ENCODE results near the gene SSC5D.
A peak's percentile ranks its signal among the peaks of the same experiment; 100 is the strongest.

The SSC5D gene

GRCh38 chr19:55454787-55455243, 33.4 kb upstream of the SSC5D start:
- DNase-seq (ENCODE audit: low read depth, low spot score) = peak; percentile 70

GRCh38 chr19:55455576-55456235, 32.5 kb upstream of the SSC5D start:
- DNase-seq (ENCODE audit: low read depth, low spot score) = no peak

GRCh38 chr19:55456347-55456746, 31.9 kb upstream of the SSC5D start:
- no peak for DNase-seq (ENCODE audit: low read depth, low spot score)

GRCh38 chr19:55457683-55458457, 30.4 kb upstream of the SSC5D start:
- DNase-seq (ENCODE audit: low read depth, low spot score) = no peak

- DNase-seq (ENCODE audit: low read depth, low spot score) = no peak
Observed at GRCh38 chr19:55459551-55459949, 28.7 kb upstream of the SSC5D start.

DNA sequence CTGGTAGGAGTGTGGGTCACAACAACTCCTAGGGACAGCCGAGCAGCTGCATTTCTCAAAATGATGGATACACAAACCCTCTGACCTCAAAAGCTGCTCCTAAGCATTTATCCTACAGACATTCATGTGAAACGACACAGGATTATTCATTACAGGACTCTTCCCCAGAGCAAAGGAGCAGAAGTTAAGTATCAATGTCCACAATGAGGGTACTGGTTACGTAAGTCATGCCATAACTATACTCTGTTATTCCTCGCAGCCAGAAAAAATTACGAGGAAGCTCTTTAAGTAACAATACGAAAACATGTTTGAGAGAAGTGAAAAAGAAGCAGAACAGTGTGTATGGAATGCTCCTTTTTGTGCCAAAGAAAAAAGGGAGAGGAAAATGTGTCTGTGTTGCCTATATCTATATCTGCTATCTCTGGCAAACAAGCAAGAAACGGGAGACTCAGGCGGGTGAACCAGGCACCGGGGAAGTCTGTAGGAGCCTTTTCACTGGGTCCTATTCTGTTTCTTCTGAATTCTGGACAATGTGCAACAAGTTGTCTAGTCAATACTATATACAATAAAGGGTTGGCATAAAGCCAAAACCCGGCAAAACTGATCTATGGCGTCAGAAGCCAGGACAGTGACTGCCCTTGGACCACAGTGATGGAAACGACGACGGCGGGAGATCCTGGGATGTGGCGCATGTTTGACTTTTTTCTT, 28.1 kb upstream of the SSC5D start:
- DNase-seq (ENCODE audit: low read depth, low spot score) = no peak

- DNase-seq (ENCODE audit: low read depth, low spot score) = peak; percentile 91
Observed at GRCh38 chr19:55460670-55461258, 27.5 kb upstream of the SSC5D start.

DNA sequence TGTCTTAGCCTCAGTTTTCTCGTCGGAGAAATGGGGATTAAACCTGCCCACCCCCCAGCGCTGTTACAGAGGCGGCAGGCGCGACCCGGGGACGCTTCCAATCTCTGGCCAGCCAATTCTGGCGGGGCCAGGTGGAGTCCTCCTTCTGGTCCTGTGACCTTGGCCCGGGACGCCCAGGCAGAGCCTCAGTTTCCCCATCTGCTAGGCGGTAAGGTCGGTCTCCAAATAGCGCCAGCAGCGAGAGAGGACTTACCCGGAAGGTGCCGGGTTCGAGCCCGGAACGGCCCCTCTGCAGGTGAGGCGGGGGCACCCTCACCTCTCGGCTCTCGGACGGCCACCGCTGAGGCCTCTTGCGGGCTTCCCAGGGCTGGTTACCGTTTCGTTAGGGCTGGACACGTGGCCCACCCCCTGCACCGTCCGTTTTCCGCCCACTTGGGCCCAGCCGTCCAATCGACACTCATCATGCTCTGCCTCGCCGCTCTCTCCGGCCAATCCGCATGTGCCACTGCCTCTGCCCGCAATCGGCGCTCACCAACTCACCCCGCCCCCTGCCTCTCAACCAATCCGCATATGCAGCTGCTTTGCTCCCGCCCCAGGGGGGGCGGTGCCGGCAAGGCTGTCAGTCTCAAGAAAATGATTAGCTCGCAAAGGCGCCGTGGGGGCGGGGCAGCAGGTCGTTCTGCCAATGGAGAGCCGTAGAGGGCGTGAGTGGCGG, 26.8 kb upstream of the SSC5D start, which contains the start of gene ISOC2:
Gene ISOC2, minus strand, starts transcription at position 384 of the 715 bp plus-strand sequence. CDS start 5,156 bp downstream, outside the sequence.
- peak; percentile 100 for DNase-seq (ENCODE audit: low read depth, low spot score)

DNA sequence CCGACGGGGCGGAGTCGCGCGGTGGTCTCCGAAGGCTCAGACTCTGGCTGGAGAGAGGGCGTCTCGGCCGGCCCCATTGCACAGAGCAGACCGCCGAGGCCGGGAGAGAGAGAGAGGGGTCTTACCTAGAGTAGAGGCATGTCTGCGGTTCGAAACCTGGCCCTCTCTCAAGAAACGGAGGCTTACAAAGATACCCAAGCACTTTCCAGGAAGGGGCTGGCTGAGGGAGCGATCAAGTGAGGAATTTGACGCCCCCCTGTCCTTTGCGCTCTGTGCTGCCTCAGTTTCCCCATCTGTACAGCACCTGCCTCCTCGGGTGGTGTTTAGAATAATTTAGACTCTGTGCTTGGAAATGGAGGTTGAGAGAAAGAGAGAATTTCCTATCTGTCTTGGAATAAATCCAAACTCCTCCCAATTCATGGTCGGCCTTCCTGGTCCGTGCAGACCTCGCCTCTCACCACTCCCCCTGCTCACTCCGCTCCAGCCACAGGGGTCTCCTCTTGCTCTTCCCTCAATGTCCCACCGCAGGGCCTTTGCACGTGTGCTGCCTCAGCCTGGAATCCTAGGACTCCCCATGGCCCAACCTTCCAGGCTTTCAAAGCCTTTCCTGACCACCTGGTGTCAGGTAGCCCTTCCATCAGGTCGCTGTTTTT, 26.1 kb upstream of the SSC5D start:
- no peak for DNase-seq (ENCODE audit: low read depth, low spot score)

DNA sequence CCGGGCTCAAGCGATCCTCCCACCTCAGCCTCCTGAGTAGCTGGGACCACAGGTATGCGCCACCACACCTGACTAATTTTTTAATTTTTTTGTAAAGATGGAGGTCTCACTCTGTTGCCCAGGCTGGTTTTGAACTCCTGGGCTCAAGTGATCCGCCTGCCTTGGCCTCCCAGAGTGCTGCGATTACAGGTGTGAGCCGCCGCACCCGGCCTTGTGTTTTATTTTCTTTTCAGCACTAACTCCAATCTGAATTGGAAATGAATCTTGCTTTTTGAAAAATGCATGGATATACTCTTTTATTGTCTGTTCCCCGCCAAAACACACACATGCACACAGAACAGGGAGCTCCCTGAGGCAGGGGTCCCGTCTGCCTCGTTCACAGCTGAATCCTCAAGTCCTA, 25.5 kb upstream of the SSC5D start:
- no peak for DNase-seq (ENCODE audit: low read depth, low spot score)

DNA sequence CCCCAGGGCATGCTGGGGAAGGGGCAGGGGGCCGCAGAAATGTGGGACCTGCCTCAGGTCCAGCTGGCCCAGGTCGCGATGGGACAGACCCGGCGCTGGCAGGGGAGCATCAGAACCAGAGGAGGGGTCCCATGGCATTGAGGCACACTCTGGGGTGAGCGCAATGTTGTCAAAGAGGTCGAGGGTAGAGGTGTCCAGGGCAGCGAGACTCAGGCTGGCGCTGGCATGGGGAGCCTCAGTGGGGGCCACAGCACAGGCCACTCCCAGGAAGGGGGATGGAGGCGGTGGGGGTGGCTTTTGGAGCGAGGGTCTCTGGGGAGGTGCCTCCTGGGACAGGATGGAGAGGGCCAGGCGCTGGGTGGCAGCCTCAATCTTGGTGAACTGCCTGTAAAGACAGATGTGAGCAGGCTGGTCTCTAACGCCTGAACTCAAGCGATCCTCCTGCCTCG, 24.6 kb upstream of the SSC5D start:
- no peak for DNase-seq (ENCODE audit: low read depth, low spot score)

DNA sequence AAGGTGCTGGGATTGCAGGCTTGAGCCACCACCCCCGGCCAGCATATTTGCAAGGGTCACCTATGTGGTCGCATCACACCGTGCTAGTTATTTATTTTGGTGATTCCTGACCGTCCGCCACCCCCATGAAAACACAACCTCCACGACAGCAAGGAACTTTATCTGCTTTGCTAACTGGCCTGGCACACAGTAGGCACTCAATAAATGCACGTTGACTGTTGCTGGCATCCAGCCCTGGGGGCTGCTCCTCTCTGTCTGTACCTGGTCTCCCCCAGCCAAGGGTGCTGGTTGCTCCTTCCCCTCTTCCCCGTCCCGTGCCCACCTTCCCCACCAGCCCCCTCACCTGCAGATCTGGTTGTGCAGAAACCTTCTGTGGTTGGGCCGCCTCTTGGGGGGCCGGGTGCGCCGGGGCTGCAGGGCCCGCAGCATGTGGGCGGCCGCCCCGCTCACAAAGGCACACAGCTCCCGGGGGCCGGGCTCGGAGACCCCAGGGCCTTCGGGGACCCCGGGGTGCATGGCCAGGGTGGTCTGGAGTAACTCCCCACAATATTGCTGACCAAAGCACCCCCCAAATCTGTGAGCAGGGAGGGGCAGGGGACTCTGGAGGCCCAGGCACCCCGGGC, 24.1 kb upstream of the SSC5D start:
- no peak for DNase-seq (ENCODE audit: low read depth, low spot score)

DNA sequence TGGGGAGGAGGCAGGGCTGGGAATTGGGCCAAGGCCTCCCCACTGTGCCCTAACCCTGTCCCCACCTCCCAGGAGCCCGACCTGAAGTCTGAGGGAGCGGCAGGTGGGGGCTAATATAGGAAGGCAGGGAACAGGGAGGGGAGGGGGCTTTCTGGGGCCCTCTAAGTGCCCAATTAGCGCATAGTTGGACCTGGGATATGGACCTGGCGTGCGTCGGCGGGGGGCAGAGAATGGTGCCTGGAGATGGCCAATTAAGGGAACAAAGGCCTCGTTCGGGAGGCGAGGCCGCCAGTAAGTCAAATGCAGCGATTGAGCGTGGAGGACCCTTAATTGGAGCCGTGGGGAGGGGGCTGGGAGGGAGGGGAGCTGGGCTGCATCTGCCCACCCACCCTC, 23.6 kb upstream of the SSC5D start, which contains the start of gene C19orf85:
Gene C19orf85, minus strand, starts transcription at position 90 of the 393 bp plus-strand sequence. CDS start 197 bp downstream, outside the sequence.
- DNase-seq (ENCODE audit: low read depth, low spot score) = peak; percentile 76

DNA sequence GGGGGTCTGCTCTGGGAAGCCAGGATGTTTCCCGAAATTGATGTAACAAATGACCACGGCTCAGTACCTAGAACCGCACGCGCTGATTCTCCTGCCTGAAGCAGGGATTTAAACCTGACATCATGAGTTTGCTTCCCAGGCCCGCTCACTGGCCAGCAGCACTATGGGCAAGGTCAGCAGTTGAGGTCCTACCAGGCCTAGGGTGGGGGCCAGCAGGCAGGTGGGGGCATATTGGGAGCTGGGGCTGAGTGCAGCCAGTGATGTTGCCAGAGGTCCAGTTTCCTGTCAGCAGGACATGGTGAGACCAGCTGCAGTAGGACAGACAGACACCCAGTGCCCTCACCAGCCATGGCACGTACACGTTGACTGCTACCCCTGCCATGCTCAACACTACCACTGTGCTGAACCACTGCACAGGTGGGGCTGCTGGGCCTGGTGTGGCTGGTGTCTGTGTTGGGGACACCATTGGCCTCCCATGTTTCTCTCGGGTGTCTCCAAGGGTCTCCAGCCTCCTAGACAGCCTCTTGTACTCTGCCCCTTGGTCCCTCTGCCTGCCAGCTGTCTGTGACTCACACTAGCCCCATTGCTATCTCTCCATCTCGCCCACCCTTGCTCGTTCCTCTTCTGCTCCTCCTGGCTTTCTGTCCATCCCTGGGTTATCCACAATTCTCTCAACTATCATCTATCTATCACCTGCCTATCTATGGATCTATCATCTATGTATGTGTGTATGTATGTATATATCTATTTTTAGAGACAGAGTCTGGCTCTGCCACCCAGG, 22.6 kb upstream of the SSC5D start:
- no peak for DNase-seq (ENCODE audit: low read depth, low spot score)

- DNase-seq (ENCODE audit: low read depth, low spot score) = no peak
Observed at GRCh38 chr19:55466241-55466614, 22.0 kb upstream of the SSC5D start.

DNA sequence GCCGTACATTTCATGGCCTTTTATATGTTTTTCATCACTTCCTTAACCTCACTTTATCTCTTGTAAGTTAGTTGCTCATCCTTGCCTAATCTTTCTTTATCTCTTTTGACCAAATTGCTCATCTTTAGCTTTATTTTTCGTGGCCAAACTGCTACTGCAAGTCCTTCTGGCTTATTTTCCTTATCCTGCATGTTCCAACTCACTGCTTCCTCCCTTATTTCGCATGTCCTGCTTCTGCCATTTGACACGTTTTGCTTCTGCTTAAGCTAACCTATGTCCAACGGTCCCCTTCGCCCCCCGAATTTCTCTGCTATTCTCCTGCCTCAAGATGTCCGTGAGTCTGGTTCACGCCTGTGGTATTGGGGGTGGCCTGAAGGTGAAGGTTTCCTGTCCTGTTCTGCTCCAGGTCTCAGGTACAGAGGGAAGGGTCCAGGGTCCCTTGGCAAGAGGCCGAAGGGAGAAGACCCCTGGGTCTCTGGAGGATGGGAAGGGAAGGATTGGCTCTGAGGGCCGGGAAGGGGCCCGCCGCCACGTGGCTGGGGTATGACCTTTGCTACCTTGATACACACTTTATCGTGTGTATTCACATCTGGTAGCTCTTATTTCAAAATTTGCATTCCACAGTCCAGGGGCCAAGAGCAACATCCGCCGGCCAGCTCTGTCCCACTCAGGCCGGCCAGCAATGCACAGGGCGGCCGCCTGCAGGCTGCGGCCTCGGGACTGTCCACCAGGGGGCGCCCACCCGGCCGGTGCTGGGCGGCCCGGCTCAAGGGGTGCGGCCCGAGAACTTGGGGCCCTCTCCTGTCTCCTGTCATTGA, 20.8 kb upstream of the SSC5D start:
- DNase-seq (ENCODE audit: low read depth, low spot score) = peak; percentile 66

- no peak for DNase-seq (ENCODE audit: low read depth, low spot score)
Observed at GRCh38 chr19:55468054-55468393, 20.2 kb upstream of the SSC5D start.

DNA sequence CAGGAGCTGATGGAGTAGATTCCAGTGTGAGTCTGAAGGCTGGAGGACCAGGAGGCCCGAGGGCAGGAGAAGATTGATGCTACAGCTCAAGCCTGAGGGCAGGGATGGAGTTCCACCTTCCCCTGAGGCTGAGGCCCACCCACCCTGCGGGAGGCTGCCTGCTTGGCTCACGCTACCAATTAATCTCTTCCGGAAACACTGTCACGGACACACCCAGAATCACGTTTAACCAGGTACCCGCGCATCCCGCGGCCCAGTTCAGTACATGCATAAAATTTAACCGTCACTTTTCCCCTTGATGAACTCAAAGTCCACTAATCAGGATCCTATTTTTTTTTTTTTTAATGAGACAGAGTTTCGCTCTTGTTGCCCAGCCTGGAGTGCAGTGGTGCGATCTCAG, 17.0 kb upstream of the SSC5D start:
- peak; percentile 58 for DNase-seq (ENCODE audit: low read depth, low spot score)

GRCh38 chr19:55472463-55472862, 15.8 kb upstream of the SSC5D start:
- DNase-seq (ENCODE audit: low read depth, low spot score) = peak; percentile 72
